Sigmoid colon (tissue), 3 donors: ENCODE measurements around the gene PEX14.

Source experiments
- CTCF ChIP-seq, 4 experiments: fragments of 450-650 bp in 3 of 4; fragments of 200-600 bp in 1 of 4; IDR thresholded peaks; one replicate each; pipeline ENCODE4 v1.5.1; 2016 to 2019; ENCODE audit warnings: antibody characterized with exemption in 4 of 4, mild to moderate bottlenecking in 3 of 4, moderate library complexity in 2 of 4
- POLR2A ChIP-seq, 2 donors: fragments of 450-650 bp; IDR thresholded peaks; one replicate each; pipeline ENCODE4 v1.6.1; 2016; ENCODE audit warnings: antibody characterized with exemption in 2 of 2, mild to moderate bottlenecking in 2 of 2, moderate library complexity in 2 of 2

GRCh38 chr1:10471411-10472219 lies 3.1 kb upstream of the PEX14 start:
- TF ChIP-seq CTCF (IDR thresholded peaks at IDR 0.05) (no peak), POLR2A (IDR thresholded peaks at IDR 0.05) (no peak)
